ENCODE data around the gene CDK19.
"Not testable (repeated sequence)": the region's sequence is repeated elsewhere in the genome, so short reads cannot be mapped to it uniquely, and the experiment has no call there.

CDK19 gene

DNA sequence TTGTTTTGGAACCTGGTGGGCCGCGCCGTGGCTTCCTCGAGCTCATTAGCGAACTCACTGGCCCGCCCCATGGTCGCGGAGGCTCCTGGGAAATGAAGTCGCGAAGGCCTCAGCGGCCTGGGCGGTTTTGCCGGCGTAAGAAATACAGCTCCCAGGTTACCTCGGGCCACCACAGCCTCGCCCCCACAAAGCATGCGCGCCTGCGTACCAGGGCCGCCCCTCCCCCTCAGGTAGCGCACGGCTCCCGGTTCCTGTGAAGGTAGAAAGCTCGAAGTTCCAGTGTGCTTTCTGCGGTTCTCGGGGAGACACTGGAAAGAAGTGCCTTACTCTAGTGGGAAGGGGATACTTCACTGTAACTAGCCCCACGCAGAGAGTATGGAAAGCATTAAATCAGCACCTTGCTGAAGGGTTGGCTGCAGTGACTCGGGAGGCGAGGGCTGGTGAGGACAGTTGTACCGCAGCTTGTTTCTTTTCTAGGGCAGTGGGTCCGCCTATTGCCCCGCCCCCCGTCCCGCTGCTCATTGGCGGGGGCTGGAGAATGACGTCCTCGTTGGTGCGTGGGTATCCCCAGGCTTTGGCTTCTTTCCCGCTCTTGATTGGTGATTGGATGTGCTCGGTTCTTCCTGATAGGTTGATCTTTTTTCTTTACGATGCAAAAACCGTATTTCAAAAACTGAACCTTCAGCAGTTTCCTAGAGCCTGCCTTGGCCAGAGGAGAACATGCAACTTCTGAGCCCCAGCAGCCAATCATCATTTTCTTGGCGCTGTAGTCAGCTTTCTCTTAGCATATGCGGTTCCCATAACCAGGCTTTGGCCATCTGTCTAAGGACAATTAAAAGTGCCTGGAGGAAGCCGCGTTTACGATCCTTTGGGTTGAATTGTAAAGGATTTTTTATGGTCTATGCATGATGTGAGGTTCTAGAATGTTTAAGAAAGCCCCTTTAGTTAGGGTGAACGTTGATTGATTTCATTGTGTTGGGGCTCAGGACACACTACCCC, at the start of gene CDK19:
TSS of gene CDK19 (minus strand) at position 59 of the 999 bp plus-strand sequence. CDS start 333 bp downstream, outside the sequence.
- DNase-seq (ENCODE audit: low spot score) = peak; percentile 98

GRCh38 chr6:110864824-110865223, 49.6 kb upstream of the CDK19 start:
- no peak for DNase-seq (ENCODE audit: low spot score)

DNA sequence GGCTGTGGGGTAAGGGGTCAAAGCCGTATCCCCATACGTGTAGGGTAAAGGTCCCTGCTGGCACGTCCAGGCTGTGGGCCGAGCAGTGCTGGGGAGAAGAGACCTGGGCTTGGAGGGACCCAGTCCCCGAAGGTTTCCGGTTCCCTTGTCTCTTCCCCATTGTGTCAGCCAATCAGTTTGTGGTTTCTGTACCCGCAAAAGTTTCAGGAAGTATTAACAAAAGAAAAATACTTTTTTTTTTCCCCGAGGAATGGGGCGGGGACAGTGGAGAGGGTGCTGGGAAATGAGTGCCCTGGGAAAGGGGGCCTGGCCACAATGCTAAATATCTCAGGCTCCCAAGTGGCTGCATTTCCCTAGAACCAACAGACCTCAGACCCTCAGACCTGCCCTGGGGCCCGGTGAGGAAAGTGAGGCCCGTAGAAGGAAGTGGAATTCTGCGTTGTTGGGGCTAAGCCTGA, 44.1 kb upstream of the CDK19 start:
- no peak for DNase-seq (ENCODE audit: low spot score)

DNA sequence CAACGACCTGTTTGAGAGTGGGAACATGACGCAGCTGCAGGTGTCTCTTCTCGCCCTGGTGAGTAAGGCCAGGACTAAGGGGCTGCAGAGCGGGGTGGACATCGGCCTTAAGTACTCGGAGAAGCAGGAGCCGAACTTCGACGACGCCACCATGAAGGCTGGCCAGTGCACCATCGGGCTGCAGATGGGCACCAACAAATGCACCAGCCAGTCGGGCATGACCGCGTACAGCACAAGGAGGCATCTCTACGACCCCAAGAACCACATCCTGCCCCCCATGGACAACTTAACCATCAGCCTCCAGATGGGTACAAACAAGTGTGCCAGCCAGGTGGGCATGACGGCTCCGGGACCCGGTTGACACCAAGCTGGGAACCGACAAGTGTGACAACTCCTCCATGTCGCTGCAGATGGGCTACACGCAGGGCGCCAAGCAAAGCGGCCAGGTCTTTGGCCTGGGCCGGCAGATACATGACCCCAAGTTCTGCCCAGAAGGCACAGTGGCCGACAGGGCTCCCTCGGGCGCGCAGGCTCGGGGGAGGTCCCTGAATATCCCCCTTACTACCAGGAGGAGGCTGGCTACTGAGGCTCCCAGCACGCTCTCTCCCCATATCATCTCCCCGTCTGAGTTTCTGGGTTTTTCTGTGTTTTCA, 43.4 kb upstream of the CDK19 start:
- DNase-seq (ENCODE audit: low spot score) = no peak

GRCh38 chr6:110858016-110858415, 42.7 kb upstream of the CDK19 start:
- DNase-seq (ENCODE audit: low spot score) = no peak

DNA sequence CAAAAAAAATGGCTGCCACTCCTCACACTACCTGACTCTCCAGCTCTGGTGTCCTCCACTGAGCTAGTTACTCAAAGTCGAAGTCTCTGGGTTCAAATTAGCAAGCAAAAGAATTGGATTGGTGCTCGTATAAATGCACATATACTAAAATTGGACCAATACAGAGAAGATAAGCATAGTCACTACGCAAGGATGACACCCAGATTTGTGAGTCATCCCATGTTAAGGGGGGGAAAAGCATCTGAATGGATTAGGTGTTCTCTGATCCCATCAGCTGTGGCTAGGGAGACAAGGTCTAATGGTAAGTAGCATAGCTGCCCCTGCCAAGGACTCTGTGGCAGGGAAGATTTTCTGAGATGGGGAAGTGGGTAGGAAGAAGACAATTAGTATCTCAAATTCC, 41.0 kb upstream of the CDK19 start:
- DNase-seq (ENCODE audit: low spot score) = no peak

DNA sequence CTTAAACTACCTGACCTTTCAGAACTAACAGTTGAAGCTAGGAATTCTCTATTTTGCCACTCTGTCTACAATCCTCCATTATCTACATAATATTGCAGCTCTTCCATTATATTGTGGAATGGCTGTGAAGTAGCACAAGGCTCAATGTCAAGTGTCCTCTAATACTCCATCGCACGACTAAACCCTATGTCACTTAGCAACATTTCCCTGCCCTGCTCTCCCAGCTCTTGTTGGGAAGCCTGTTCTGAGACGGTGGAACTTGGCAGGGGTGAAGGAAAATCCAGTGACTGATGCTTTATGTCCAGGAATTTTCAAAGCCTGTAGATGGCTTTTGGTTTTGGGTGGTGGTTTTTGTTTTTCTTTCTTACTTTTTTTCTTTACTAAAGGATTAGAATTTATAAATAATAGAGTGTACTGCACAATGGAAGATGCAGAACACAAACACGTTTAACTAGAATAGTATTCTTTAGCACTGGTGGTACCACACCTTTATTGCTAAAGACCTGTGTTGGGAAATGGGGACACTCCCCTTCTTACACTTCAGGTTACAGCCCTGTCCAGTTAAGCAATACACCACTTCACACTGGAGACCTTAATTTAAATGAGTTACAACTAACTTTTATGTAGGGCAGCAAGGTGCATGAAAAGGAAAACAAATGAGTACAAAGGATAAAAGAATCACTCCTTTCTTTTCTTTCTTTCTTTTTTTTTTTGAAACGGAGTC, 38.6 kb upstream of the CDK19 start:
- DNase-seq (ENCODE audit: low spot score) = no peak

DNA sequence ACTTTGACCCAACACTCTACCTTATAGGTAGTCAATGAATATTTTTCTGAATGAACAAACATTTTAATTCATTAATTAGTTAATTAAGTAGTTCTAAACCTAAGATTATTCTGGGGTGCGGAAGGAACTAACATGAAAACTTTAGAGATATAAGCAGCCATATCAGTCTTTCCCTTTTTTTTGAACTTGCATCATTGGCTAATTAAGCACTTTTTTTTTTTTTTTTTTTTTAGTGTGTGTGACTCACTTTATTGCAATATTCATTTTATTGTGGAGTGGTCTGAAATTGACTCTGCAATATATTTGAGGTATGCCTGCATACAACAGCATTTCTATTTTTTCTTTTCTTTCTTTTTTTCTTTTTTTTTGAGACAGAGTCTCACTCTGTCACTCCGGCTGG, 37.5 kb upstream of the CDK19 start:
- DNase-seq (ENCODE audit: low spot score) = no peak

DNA sequence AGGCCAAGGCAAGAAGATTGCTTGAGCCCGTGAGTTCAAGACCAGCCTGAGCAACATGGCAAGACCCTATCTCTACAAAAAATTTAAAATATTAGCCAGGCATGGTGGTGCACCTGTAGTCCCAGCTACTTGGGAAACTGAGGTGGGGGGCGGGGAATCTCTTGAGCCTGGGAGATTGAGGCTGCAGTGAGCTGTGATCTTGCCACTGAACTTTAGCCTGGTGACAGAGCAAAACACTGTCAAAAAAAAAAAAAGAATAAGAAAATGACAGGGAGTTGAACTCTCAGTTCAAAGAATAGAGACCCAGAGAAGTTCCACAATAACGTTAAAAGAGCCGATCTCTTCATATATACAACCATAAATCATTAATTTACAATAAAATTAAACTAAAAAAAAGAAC, 34.5 kb upstream of the CDK19 start:
- no peak for DNase-seq (ENCODE audit: low spot score)

GRCh38 chr6:110841266-110841665, 26.0 kb upstream of the CDK19 start:
- DNase-seq (ENCODE audit: low spot score) = no peak

DNA sequence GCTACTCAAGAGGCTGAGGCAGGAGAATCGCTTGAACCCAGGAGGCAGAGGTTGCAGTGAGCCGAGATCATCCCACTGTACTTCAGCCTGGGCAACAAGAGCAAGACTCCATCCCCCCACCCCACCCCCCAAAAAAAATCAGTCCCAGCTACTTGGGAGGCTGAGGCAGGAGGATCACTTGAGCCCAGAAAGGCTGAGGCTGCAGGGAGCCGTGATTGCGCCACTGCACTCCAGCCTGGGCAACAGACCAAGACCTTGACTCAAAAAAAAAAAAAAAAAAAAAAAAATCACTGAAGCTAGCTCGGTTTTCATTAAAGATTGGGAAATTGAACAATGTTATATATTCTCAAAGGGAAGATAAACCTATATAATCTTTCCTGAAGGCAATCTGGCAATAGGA, 20.5 kb upstream of the CDK19 start:
- DNase-seq (ENCODE audit: low spot score) = not testable (repeated sequence)

DNA sequence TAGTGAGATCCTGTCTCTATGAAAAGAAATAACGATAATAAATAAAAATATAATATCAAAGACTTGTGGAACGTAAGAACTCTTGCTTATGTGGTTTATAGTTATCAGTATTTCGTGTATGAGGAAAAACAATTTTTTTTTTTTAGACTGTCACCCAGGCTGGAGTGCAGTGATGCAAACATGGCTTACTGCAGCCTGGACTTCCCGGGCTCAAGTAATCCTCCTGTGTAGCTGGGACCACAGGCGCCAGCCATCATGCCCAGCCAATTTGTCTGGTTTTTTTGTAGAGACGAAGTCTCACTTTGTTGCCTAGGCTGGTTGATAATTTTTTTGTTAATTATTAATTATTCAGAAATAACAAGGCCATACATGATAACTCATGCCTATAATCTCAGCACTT, 18.6 kb upstream of the CDK19 start:
- no peak for DNase-seq (ENCODE audit: low spot score)

DNA sequence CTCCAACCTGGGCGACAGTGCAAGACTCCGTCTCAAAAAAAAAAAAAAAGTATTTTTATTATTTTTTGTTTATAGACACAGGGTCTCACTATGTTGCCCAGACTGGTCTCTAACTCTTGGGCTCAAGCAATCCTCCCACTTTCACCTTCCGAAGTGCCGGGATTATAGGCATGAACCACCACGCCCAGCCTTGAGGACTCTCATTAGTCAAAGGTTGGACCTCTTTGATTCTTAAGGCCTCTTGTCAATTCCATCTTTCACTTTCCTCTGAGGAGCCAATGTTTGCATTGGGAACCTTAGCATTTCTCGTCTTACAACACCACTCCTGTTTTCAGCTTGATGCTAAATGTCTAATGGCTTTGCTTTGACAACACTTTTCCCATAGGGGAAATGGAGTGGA, 16.1 kb upstream of the CDK19 start:
- DNase-seq (ENCODE audit: low spot score) = no peak

DNA sequence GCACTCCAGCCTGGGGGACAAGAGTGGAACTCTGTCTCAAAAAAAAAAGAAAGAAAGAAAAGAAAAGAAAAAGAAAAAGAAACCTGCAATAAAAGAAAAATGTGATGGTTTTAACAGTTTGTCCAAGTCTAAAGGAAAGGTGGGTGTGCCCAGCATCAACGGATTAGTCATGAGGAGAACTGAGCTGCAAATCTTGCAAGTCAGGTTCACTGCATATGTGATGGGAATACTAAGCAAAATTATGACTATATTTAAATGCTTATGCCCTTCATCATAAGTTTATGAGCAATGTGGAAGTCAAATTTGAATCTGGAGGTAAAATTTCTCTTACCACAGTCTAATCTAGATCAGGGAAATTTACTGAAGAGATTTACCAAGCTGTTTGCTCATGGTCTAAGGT, 13.1 kb upstream of the CDK19 start:
- DNase-seq (ENCODE audit: low spot score) = no peak

DNA sequence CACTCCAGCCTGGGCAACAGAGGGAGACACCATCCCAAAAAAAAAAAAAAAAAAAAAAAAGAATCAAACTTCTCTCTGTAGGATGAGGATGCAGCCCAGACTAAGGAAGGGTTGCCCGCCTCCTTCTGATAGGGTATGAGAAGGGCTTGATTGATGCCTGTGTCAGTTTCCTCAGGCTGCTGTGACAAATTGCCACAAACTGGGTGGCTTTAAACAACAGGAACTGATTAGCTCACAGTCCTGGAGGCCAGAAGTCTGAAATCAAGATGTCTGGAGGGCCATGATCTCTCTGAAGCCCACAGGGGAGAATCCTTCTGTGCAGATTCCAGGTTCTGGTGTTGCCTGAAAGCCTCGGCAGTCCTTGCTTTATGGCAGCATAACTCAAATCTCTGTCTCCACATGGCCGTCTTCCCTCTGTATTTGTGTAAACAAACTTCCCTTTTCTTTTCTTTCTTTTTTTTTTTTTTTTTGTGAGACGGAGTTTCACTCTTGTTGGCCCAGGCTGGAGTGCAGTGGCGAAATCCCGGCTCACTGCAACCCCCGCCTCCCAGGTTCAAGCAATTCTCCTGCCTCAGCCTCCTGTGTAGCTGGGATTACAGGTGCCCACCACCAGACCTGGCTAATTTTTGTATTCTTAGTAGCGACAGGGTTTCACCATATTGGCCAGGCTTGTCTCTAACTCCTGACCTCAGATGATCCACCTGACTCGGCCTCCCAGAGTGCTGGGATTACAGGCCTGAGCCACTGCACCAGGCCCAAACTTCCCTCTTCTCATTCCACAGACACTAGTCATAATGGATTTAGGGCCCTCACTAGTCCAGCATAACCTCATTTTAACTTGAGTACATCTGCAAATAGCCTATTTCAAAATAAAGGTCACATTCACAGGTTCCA, 11.2 kb upstream of the CDK19 start:
- DNase-seq (ENCODE audit: low spot score) = no peak

GRCh38 chr6:110823146-110823545, 7.9 kb upstream of the CDK19 start:
- DNase-seq (ENCODE audit: low spot score) = no peak

GRCh38 chr6:110822249-110822648, 7.0 kb upstream of the CDK19 start:
- no peak for DNase-seq (ENCODE audit: low spot score)

DNA sequence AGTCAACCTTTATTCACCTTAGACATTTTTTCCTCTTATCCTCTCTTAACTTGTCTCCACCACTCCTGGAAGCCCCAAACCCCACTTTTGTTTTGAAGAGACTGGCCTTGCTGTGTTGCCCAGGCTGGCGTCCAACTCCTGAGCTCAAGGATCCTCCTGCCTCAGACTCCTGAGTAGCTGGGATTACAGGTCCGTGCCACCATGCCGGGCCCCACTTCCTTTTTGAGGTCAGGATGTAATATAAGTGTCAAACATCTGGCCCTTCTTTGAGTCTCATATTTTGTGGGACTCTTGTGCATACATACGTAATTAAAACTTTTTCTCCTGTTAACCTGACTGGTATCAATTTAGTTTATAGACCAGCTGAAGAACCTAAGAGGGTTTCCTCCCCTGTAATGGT, 1.4 kb upstream of the CDK19 start:
- no peak for DNase-seq (ENCODE audit: low spot score)

DNA sequence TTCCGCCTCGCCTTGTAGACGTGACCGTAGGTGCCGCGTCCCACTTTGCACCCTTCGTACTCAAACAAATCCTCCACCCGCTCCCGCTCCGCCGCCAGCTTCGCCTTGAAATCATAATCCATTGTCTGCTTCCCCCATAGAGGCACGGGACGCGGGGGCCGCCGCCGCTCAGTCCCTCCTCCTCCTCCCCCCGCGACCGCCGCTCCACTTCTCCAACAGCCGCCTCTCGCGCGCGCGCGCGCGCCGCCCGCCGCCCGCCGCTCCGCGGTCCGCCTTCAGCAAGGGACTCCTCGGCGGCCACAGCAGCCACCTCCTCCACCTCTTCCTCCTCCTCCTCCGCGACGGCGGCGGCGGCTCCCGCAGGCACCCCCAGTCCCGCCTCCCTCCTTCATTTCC, 256 bp downstream of the CDK19 start:
- DNase-seq (ENCODE audit: low spot score) = no peak

- DNase-seq (ENCODE audit: low spot score) = peak; percentile 40
Measured at GRCh38 chr6:110814102-110815014, 911 bp downstream of the CDK19 start.
